Left ventricle myocardium inferior (tissue), 1 donor: ENCODE data around the gene CRYGS. TPM values are rescaled to one million over a fixed set of nuclear protein-coding genes. Genes with fewer than 3 reads are reported as not detected.
"Not testable (repeated sequence)": the region's sequence is repeated elsewhere in the genome, so short reads cannot be mapped to it uniquely, and the experiment has no call there.

ENCODE experiments used
- DNase-seq: peaks from one replicate; pipeline ENCODE4 v3.0.0-alpha.2; 2020
- H3K27ac ChIP-seq: fragments of 200-600 bp; replicated peaks from 2 replicates; pipeline ENCODE4 v1.8.0; 2021
- H3K27me3 ChIP-seq: fragments of 200-600 bp; 2 replicates; pipeline ENCODE4 v1.8.0; 2021; ENCODE audit warnings: low read depth
- H3K36me3 ChIP-seq: fragments of 200-600 bp; 2 replicates; pipeline ENCODE4 v1.8.0; 2021
- H3K4me1 ChIP-seq: fragments of 200-600 bp; 2 replicates; pipeline ENCODE4 v1.8.0; 2021
- H3K4me3 ChIP-seq: fragments of 200-600 bp; 2 replicates; pipeline ENCODE4 v1.8.0; 2021; ENCODE audit warnings: mild to moderate bottlenecking, moderate library complexity
- H3K9me3 ChIP-seq: fragments of 200-600 bp; replicated peaks from 2 replicates; pipeline ENCODE4 v1.8.0; 2021
- CTCF ChIP-seq: fragments of 200-600 bp; IDR thresholded peaks from 2 replicates; pipeline ENCODE4 v1.8.0; 2021; ENCODE audit warnings: antibody characterized with exemption, mild to moderate bottlenecking, borderline replicate concordance
- intact Hi-C: fragments of 100-400 bp; cut with micrococcal nuclease; formaldehyde crosslinking; loops from one replicate; pipeline ENCODE4 v1.11.0; 2022
- total RNA-seq: library from RNA; stranded (reverse); fragmentation: NEBNext Ultra II Directional; extraction: Animal tissue kit (Norgen Biotek cat#: 25700); gene quantifications from one replicate; pipeline ENCODE4 v1.2.1, GENCODE V29; 2021
- donor health status: DM: no; HTN: yes; CAD: no; lungs with severe emphysema.

Gene CRYGS
- total RNA-seq, 1 donor from 2014 or later = 1.6 TPM

GRCh38 chr3:186506191-186506739, 37.9 kb downstream of the CRYGS start:
- Histone ChIP-seq H3K27me3 (peaks cover 5% of the 10 kb centered on the region), H3K4me3 (no peak overlapping the region)

GRCh38 chr3:186502966-186503712, 41.0 kb downstream of the CRYGS start:
- Histone ChIP-seq H3K27ac (no peak overlapping the region), H3K4me3 (peak overlapping the region; percentile 17), H3K4me1 (peaks cover 19% of the 10 kb centered on the region), H3K27me3 (no peaks in the 10 kb centered on the region), H3K36me3 (no peaks in the 10 kb centered on the region), H3K9me3 (peaks cover 10% of the 10 kb centered on the region)
- intact Hi-C loops = no loop called here
- no peak for DNase-seq
- no peak for TF ChIP-seq CTCF

More at GRCh38 chr3:186506191-186506739, 37.9 kb downstream of the CRYGS start:
- no peak overlapping the region for H3K27ac ChIP-seq
- H3K9me3 ChIP-seq = no peaks in the 10 kb centered on the region
- DNase-seq = no peak
- peaks cover 19% of the 10 kb centered on the region for H3K4me1 ChIP-seq
- no peak for TF ChIP-seq CTCF
- H3K36me3 ChIP-seq = no peaks in the 10 kb centered on the region
- intact Hi-C loops = no loop called here

- DNase-seq = no peak
- Histone ChIP-seq H3K36me3 (no peaks in the 10 kb centered on the region), H3K27me3 (no peaks in the 10 kb centered on the region), H3K9me3 (peaks cover 10% of the 10 kb centered on the region), H3K27ac (no peak overlapping the region), H3K4me1 (peaks cover 19% of the 10 kb centered on the region), H3K4me3 (peak overlapping the region; percentile 17)
- TF ChIP-seq CTCF = no peak
- intact Hi-C loops = no loop called here
Measured at GRCh38 chr3:186502138-186502948, 41.8 kb downstream of the CRYGS start.

GRCh38 chr3:186499949-186500348, 44.2 kb downstream of the CRYGS start:
- H3K36me3 ChIP-seq, H3K27me3 ChIP-seq, H3K4me3 ChIP-seq, H3K27ac ChIP-seq, DNase-seq, intact Hi-C loops, H3K9me3 ChIP-seq: not testable (repeated sequence)
- H3K4me1 ChIP-seq = peaks cover 19% of the 10 kb centered on the region

GRCh38 chr3:186498022-186498421, 46.2 kb downstream of the CRYGS start:
- H3K27ac ChIP-seq, H3K36me3 ChIP-seq, DNase-seq, H3K4me3 ChIP-seq, H3K9me3 ChIP-seq, intact Hi-C loops, H3K27me3 ChIP-seq: not testable (repeated sequence)
- H3K4me1 ChIP-seq = peaks cover 10% of the 10 kb centered on the region

GRCh38 chr3:186497608-186498007, 46.6 kb downstream of the CRYGS start:
- intact Hi-C loops = no loop called here
- TF ChIP-seq CTCF = no peak
- no peak for DNase-seq

More at GRCh38 chr3:186497608-186498007, 46.6 kb downstream of the CRYGS start:
- Histone ChIP-seq H3K27ac (no peak overlapping the region), H3K36me3 (no peaks in the 10 kb centered on the region), H3K4me1 (peaks cover 6% of the 10 kb centered on the region), H3K27me3 (no peaks in the 10 kb centered on the region), H3K9me3 (peaks cover 10% of the 10 kb centered on the region), H3K4me3 (no peak overlapping the region)
